PC-3 (cell line): ENCODE measurements around the gene DLGAP4. TPM values are rescaled to one million over a fixed set of nuclear protein-coding genes. Genes with fewer than 3 reads are reported as not detected.

Experiments
- ATAC-seq: fragments of 200-7000 bp; cut with Tn5 transposase; 2 replicates; pipeline ENCODE4 v1.9.1; 2020; ENCODE audit warnings: mild to moderate bottlenecking, moderate library complexity
- BruUV-seq: library from RNA; stranded (reverse); fragments of 400-500 nt; replicated peaks from 2 replicates; lab custom pipeline; 2021; lab: Mats Ljungman, UMichigan
- CTCF ChIA-PET: fragments of 300-600 bp; sonication (Branson Sonifier 250); formaldehyde crosslinking; loops from one replicate; lab custom pipeline; 2022; ENCODE audit warnings: antibody characterized with exemption; lab: Charles Lee
- POLR2A ChIA-PET: fragments of 300-600 bp; sonication (Branson Sonifier 250); formaldehyde crosslinking; loops from one replicate; lab custom pipeline; 2022; ENCODE audit warnings: antibody characterized with exemption; ENCODE audit not compliant: unreplicated experiment; lab: Charles Lee
- DNase-seq: peaks from one replicate; pipeline ENCODE4 v3.0.0-alpha.2; 2015
- H2AFZ ChIP-seq: fragments of 300-600 bp; sonication (generic); 2 replicates; pipeline ENCODE4 v1.6.0; 2016; ENCODE audit warnings: antibody characterized with exemption, low read length
- H3F3A ChIP-seq: fragments of 300-600 bp; sonication (generic); one replicate; pipeline ENCODE4 v1.6.0; 2017; ENCODE audit warnings: antibody characterized with exemption, low read length, control low read depth, mild to moderate bottlenecking; ENCODE audit not compliant: unreplicated experiment
- H3K27ac ChIP-seq: fragments of 300-600 bp; sonication (generic); 2 replicates; pipeline ENCODE4 v1.5.1; 2016; ENCODE audit warnings: mild to moderate bottlenecking, low read length
- H3K27me3 ChIP-seq: fragments of 300-600 bp; sonication (generic); 2 replicates; pipeline ENCODE4 v1.6.1; 2016; ENCODE audit warnings: low read length, mixed read lengths
- H3K36me3 ChIP-seq: fragments of 300-600 bp; sonication (generic); 2 replicates; pipeline ENCODE4 v1.6.1; 2016; ENCODE audit warnings: low read depth, mixed run types, low read length, mixed read lengths
- H3K4me1 ChIP-seq: fragments of 300-600 bp; sonication (generic); 2 replicates; pipeline ENCODE4 v1.5.1; 2016; ENCODE audit warnings: low read length; ENCODE audit not compliant: insufficient read depth
- H3K4me2 ChIP-seq: fragments of 300-600 bp; sonication (generic); 2 replicates; pipeline ENCODE4 v1.6.0; 2016; ENCODE audit warnings: low read length
- H3K4me3 ChIP-seq: fragments of 300-600 bp; sonication (generic); 2 replicates; pipeline ENCODE4 v1.5.1; 2016; ENCODE audit warnings: mild to moderate bottlenecking, low read length, mixed read lengths
- H3K79me2 ChIP-seq: fragments of 300-600 bp; sonication (generic); 2 replicates; pipeline ENCODE4 v1.6.1; 2017; ENCODE audit warnings: low read length, mixed read lengths
- H3K9ac ChIP-seq: fragments of 300-600 bp; sonication (generic); 2 replicates; pipeline ENCODE4 v1.6.0; 2016; ENCODE audit warnings: mild to moderate bottlenecking, low read length
- H3K9me2 ChIP-seq: fragments of 300-600 bp; sonication (generic); replicated peaks from 2 replicates; pipeline ENCODE4 v1.6.1; 2016; ENCODE audit warnings: mixed run types, low read length, mixed read lengths
- H3K9me3 ChIP-seq: fragments of 300-600 bp; sonication (generic); 2 replicates; pipeline ENCODE4 v1.6.1; 2016; ENCODE audit warnings: low read length, mixed read lengths
- H4K20me1 ChIP-seq: fragments of 300-600 bp; sonication (generic); 2 replicates; pipeline ENCODE4 v1.6.1; 2016; ENCODE audit warnings: low read length, mixed read lengths
- CTCF ChIP-seq: fragments of 300-600 bp; sonication (generic); conservative IDR thresholded peaks from 2 replicates; pipeline ENCODE4 v1.5.1; 2017; ENCODE audit warnings: antibody characterized with exemption, low read depth, mild to moderate bottlenecking, low read length
- EZH2 ChIP-seq: fragments of 300-600 bp; sonication (generic); IDR thresholded peaks from one replicate; pipeline ENCODE4 v1.6.1; 2017; ENCODE audit warnings: antibody characterized with exemption, mild to moderate bottlenecking, low read length; ENCODE audit not compliant: unreplicated experiment
- EZH2phosphoT487 ChIP-seq: fragments of 300-600 bp; sonication (generic); IDR thresholded peaks from 2 replicates; pipeline ENCODE4 v1.6.1; 2018; ENCODE audit warnings: mild to moderate bottlenecking, antibody characterized with exemption, low read length, borderline replicate concordance
- intact Hi-C: fragments of 100-400 bp; cut with micrococcal nuclease; formaldehyde crosslinking; loops from 2 replicates; pipeline ENCODE4 v1.9.0; 2023
- total RNA-seq: library from RNA; depleted of rRNA; stranded (reverse); fragments of >200 nt; gene quantifications from 2 replicates; pipeline ENCODE4 v1.2.3, GENCODE V29; 2014

DLGAP4 gene
- total RNA-seq, 1 experiment from 2014 or later = 21.0 TPM

- Histone ChIP-seq H3K9me3 (no peaks in the 10 kb centered on the region), H3K27ac (no peak overlapping the region), H4K20me1 (no peaks in the 10 kb centered on the region), H3K4me3 (no peak overlapping the region), H3K27me3 (peaks cover 21% of the 10 kb centered on the region), H3K9ac (no peak overlapping the region), H3K79me2 (no peaks in the 10 kb centered on the region), H3K36me3 (no peaks in the 10 kb centered on the region), H2AFZ (no peak overlapping the region), H3F3A (no peaks in the 10 kb centered on the region), H3K9me2 (no peaks in the 10 kb centered on the region), H3K4me1 (no peaks in the 10 kb centered on the region), H3K4me2 (no peak overlapping the region)
- POLR2A ChIA-PET = no interaction called here
- TF ChIP-seq EZH2 = no peak
- CTCF ChIA-PET = interaction anchor here (1.9 kb wide), 1 partner anchor 165 kb away, joined by 13 read pairs; no protein-coding TSS in a partner anchor
- intact Hi-C loops = no loop called here
- DNase-seq (no peak), ATAC-seq (no peak)
- BruUV-seq = no TSS peak
Measured at GRCh38 chr20:36274181-36274841, 31.8 kb upstream of the DLGAP4 start.

- ChIA-PET POLR2A (no interaction called here), CTCF (no interaction called here)
- ATAC-seq = no peak
- Histone ChIP-seq H3F3A (no peaks in the 10 kb centered on the region), H3K27me3 (peaks cover 28% of the 10 kb centered on the region), H3K27ac (no peak overlapping the region), H3K36me3 (no peaks in the 10 kb centered on the region), H3K9ac (no peak overlapping the region), H2AFZ (no peak overlapping the region), H3K4me2 (no peak overlapping the region), H3K9me3 (no peaks in the 10 kb centered on the region), H3K4me3 (no peak overlapping the region), H3K79me2 (no peaks in the 10 kb centered on the region), H3K9me2 (no peaks in the 10 kb centered on the region), H4K20me1 (no peaks in the 10 kb centered on the region), H3K4me1 (no peaks in the 10 kb centered on the region)
- DNase-seq = no peak
- intact Hi-C loops = no loop called here
- no TSS peak for BruUV-seq
- TF ChIP-seq EZH2 (no peak), EZH2phosphoT487 (no peak), CTCF (no peak)
Measured at GRCh38 chr20:36275011-36275410, 31.1 kb upstream of the DLGAP4 start.

- ChIA-PET CTCF (no interaction called here), POLR2A (no interaction called here)
- Histone ChIP-seq H3K4me2 (no peak overlapping the region), H3F3A (no peaks in the 10 kb centered on the region), H3K4me3 (no peak overlapping the region), H3K27me3 (peaks cover 34% of the 10 kb centered on the region), H3K79me2 (no peaks in the 10 kb centered on the region), H2AFZ (no peak overlapping the region), H3K9me2 (no peaks in the 10 kb centered on the region), H3K27ac (no peak overlapping the region), H3K9ac (no peak overlapping the region), H4K20me1 (no peaks in the 10 kb centered on the region), H3K36me3 (no peaks in the 10 kb centered on the region), H3K4me1 (no peaks in the 10 kb centered on the region), H3K9me3 (no peaks in the 10 kb centered on the region)
- intact Hi-C loops = no loop called here
- TF ChIP-seq CTCF (no peak), EZH2 (no peak), EZH2phosphoT487 (no peak)
- DNase-seq = no peak
- BruUV-seq = no TSS peak
- no peak for ATAC-seq
Measured at GRCh38 chr20:36275441-36276189, 30.5 kb upstream of the DLGAP4 start.
